ENCODE measurements around the gene GGT5. TPM values are rescaled to one million over a fixed set of nuclear protein-coding genes. Genes with fewer than 3 reads are reported as not detected.

Gene GGT5
- total RNA-seq, 2 donors from 2014 or later: 36.2 to 58.7 TPM

- TF ChIP-seq, protein P1, sequence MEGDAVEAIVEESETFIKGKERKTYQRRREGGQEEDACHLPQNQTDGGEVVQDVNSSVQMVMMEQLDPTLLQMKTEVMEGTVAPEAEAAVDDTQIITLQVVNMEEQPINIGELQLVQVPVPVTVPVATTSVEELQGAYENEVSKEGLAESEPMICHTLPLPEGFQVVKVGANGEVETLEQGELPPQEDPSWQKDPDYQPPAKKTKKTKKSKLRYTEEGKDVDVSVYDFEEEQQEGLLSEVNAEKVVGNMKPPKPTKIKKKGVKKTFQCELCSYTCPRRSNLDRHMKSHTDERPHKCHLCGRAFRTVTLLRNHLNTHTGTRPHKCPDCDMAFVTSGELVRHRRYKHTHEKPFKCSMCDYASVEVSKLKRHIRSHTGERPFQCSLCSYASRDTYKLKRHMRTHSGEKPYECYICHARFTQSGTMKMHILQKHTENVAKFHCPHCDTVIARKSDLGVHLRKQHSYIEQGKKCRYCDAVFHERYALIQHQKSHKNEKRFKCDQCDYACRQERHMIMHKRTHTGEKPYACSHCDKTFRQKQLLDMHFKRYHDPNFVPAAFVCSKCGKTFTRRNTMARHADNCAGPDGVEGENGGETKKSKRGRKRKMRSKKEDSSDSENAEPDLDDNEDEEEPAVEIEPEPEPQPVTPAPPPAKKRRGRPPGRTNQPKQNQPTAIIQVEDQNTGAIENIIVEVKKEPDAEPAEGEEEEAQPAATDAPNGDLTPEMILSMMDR (IDR thresholded peaks at IDR 0.05): no peak
- Histone ChIP-seq H3K4me1 (peaks cover 0 to 20% of the 10 kb centered on the region in 2 donors), H3K27me3 (no peaks in the 10 kb centered on the region), H3K4me3 (no peak overlapping the region), H3K9me3 (no peaks in the 10 kb centered on the region), H3K36me3 (no peaks in the 10 kb centered on the region), H3K27ac (no peak overlapping the region)
- DNase-seq (ENCODE audit: low spot score): no peak
These were observed 56.9 kb downstream of the GGT5 start for GRCh38 chr22:24187731-24188644.

DNA sequence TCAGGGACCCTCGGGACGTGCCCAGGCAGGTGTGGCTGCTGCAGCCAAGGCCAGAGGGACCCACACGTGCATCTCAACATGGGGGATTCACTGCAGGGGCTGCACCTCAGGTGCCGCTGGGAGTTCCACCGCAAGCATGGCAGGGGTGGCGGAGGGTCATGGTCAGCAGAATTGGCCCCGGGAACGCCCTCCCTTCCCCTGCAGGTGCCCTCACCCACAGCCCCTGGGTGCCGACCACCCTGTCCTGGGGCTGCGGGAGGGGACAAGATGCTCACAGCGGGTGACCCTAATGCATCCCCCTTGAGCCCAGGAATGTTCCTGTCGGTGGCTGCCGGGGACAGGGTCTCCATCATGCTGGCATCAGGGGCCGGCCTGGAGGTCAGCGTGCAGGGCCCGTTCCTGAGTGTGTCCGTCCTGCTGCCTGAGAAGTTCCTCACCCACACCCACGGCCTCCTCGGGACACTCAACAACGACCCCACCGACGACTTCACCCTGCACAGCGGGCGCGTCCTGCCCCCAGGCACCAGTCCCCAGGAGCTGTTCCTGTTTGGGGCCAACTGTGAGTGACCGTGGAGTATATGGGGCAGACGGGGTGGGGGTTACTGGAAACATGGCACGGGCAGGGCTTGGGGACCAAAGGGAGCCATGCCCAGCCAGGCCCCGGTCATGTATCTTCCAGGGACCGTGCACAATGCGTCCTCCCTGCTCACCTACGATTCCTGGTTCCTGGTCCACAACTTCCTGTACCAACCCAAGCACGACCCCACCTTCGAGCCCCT, 57.8 kb downstream of the GGT5 start:
- TF ChIP-seq, protein P1 (IDR thresholded peaks at IDR 0.05): no peak
- Histone ChIP-seq H3K27ac (no peak overlapping the region), H3K4me1 (peaks cover 0 to 24% of the 10 kb centered on the region in 2 donors), H3K4me3 (no peak overlapping the region), H3K27me3 (no peaks in the 10 kb centered on the region), H3K36me3 (no peaks in the 10 kb centered on the region), H3K9me3 (no peaks in the 10 kb centered on the region)
- DNase-seq (ENCODE audit: low spot score): no peak

- Histone ChIP-seq H3K4me3 (no peak overlapping the region), H3K27me3 (no peaks in the 10 kb centered on the region), H3K4me1 (peaks cover 0 to 31% of the 10 kb centered on the region in 2 donors), H3K9me3 (no peaks in the 10 kb centered on the region), H3K36me3 (no peaks in the 10 kb centered on the region), H3K27ac (no peak overlapping the region)
- TF ChIP-seq, protein P1 (IDR thresholded peaks at IDR 0.05): no peak
- no peak for DNase-seq (ENCODE audit: low spot score)
These were observed 58.5 kb downstream of the GGT5 start for GRCh38 chr22:24186352-24186740.

- H3K36me3 ChIP-seq: no peaks in the 10 kb centered on the region
- DNase-seq (ENCODE audit: low spot score): no peak
- H3K27me3 ChIP-seq: no peaks in the 10 kb centered on the region
- no peak overlapping the region for H3K4me3 ChIP-seq
- H3K4me1 ChIP-seq: peaks cover 0 to 36% of the 10 kb centered on the region in 2 donors
- TF ChIP-seq, protein P1 (IDR thresholded peaks at IDR 0.05): no peak
- no peak overlapping the region for H3K27ac ChIP-seq
- no peaks in the 10 kb centered on the region for H3K9me3 ChIP-seq
These were observed 59.2 kb downstream of the GGT5 start for GRCh38 chr22:24185501-24186351.

DNA sequence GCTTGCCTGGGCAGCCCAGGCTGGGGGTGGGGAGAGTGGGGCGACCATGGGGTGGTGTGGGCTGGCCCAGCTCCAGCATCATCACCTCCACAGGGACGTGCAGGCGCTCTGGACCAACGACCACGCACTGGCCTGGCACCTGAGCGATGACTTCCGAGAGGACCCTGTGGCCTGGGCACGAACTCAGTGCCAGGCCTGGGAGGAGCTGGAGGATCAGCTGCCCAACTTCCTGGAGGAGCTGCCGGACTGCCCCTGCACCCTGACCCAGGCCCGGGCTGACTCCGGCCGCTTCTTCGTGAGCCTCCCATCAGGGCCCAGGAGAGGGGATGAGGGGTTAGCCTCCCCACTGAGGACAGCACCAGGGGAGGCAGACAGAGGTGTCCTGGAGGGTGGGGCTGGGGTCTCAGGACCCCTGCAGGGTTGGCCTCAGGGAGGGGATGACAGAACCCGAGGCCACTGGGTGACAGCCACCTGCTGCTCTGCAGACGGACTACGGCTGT, 59.8 kb downstream of the GGT5 start:
- H3K27me3 ChIP-seq: no peaks in the 10 kb centered on the region
- no peaks in the 10 kb centered on the region for H3K9me3 ChIP-seq
- H3K36me3 ChIP-seq: no peaks in the 10 kb centered on the region
- no peak overlapping the region for H3K27ac ChIP-seq
- DNase-seq (ENCODE audit: low spot score): no peak
- TF ChIP-seq, protein P1 (IDR thresholded peaks at IDR 0.05): no peak
- no peak overlapping the region for H3K4me3 ChIP-seq
- H3K4me1 ChIP-seq: peaks cover 0 to 36% of the 10 kb centered on the region in 2 donors

All from right atrium auricular region (tissue), 2 donors.